HepG2 (cell line): ENCODE results near the gene ADRA2A. TPM values are rescaled to one million over a fixed set of nuclear protein-coding genes. Genes with fewer than 3 reads are reported as not detected.

Experiments used
- ATAC-seq: fragments of 200-7000 bp; cut with Tn5 transposase; 3 replicates; pipeline ENCODE4 v1.9.1; 2020; ENCODE audit warnings: mild to moderate bottlenecking, moderate library complexity
- BruUV-seq: library from RNA; stranded (reverse); fragments of 400-500 nt; replicated peaks from 2 replicates; lab custom pipeline; 2021; lab: Mats Ljungman, UMichigan
- CTCF ChIA-PET: fragments of 300-600 bp; formaldehyde crosslinking; extraction: SDS; loops from one replicate; lab custom pipeline; 2021; ENCODE audit warnings: low total read pairs, inconsistent platforms, low intra/inter-chr PET ratio; lab: Yijun Ruan, JAX
- POLR2A ChIA-PET: fragments of 350-600 bp; sonication (Branson Sonifier 250); formaldehyde crosslinking; loops from one replicate; lab custom pipeline; 2020; ENCODE audit warnings: antibody characterized with exemption, inconsistent platforms; lab: Yijun Ruan, JAX
- DNase-seq: peaks from one replicate; pipeline ENCODE4 v3.0.0-alpha.2; 2015; ENCODE audit warnings: low spot score
- FAIRE-seq: peaks from 3 replicates; lab custom pipeline; 2011; peaks lifted over from hg19 to GRCh38; lab: Jason Lieb, UNC
- H2AFZ ChIP-seq: one replicate; pipeline ENCODE4 v1.6.1; 2011; ENCODE audit warnings: low read length, inconsistent platforms
- H3K27ac ChIP-seq: fragments of 300-600 bp; 3 replicates; pipeline ENCODE4 v1.8.0; 2011; ENCODE audit warnings: mixed run types, mild to moderate bottlenecking, mixed read lengths, low read length, inconsistent platforms; ENCODE audit not compliant: insufficient read depth; ENCODE audit errors: extremely low read length
- H3K27me3 ChIP-seq, 2 experiments: fragments of 200-600 bp in 1 of 2; 2 replicates in 1 of 2; 3 replicates in 1 of 2; pipeline versions ENCODE4 v1.6.0 to v1.8.0; 2011; ENCODE audit warnings: low read length in 2 of 2, mild to moderate bottlenecking in 2 of 2, moderate library complexity in 2 of 2, inconsistent platforms in 1 of 2; ENCODE audit not compliant: insufficient read depth in 2 of 2, control insufficient read depth in 1 of 2
- H3K36me3 ChIP-seq, 2 experiments: fragments of 200-600 bp in 1 of 2; replicated peaks in 1 of 2; 2 replicates in 1 of 2; 3 replicates in 1 of 2; pipeline versions ENCODE4 v1.5.1 to v1.8.0; 2011; ENCODE audit warnings: low read length in 2 of 2, inconsistent platforms in 1 of 2; ENCODE audit not compliant: insufficient read depth in 2 of 2, control insufficient read depth in 1 of 2
- H3K4me1 ChIP-seq: 2 replicates; pipeline ENCODE4 v1.5.1; 2012; ENCODE audit warnings: low read length, inconsistent platforms; ENCODE audit not compliant: insufficient read depth
- H3K4me2 ChIP-seq: 2 replicates; pipeline ENCODE4 v1.6.0; 2011; ENCODE audit warnings: low read depth, low read length, inconsistent platforms
- H3K4me3 ChIP-seq, 3 experiments: fragments of 200-600 bp in 1 of 3; sonication (generic), shearing (Covaris generic) in 1 of 3; replicated peaks in 1 of 3; 2 replicates each; pipeline ENCODE4 v1.5.1; 2011 to 2016; ENCODE audit warnings: low read length in 3 of 3, inconsistent platforms in 2 of 3, low read depth in 2 of 3, mild to moderate bottlenecking in 2 of 3, control low read depth in 1 of 3, mixed read lengths in 1 of 3; ENCODE audit not compliant: insufficient read depth in 1 of 3
- H3K79me2 ChIP-seq: one replicate; pipeline ENCODE4 v1.6.1; 2011; ENCODE audit warnings: low read length, inconsistent platforms; ENCODE audit not compliant: insufficient read depth
- H3K9ac ChIP-seq: 2 replicates; pipeline ENCODE4 v1.6.0; 2011; ENCODE audit warnings: mild to moderate bottlenecking, low read depth, low read length, inconsistent platforms; ENCODE audit not compliant: insufficient read depth
- H3K9me3 ChIP-seq: 2 replicates; pipeline ENCODE4 v1.5.1; 2012; ENCODE audit warnings: mild to moderate bottlenecking, low read length
- H4K20me1 ChIP-seq: 2 replicates; pipeline ENCODE4 v1.6.0; 2011; ENCODE audit warnings: inconsistent platforms, mild to moderate bottlenecking, low read length, moderate library complexity; ENCODE audit not compliant: insufficient read depth
- BHLHE40 ChIP-seq: IDR thresholded peaks from 2 replicates; pipeline ENCODE4 v1.6.1; 2011; ENCODE audit warnings: low read length, improper control_type of control experiment
- DR1 ChIP-seq: sonication (generic); formaldehyde crosslinking; IDR thresholded peaks from 2 replicates; pipeline ENCODE4 v1.8.0; 2021; ENCODE audit warnings: mild to moderate bottlenecking, missing genetic modification reagents, inconsistent platforms
- FOXA1 ChIP-seq, 2 experiments: fragments of 450-650 bp in 1 of 2; sonication (generic) in 1 of 2; formaldehyde crosslinking in 1 of 2; IDR thresholded peaks; 2 replicates each; pipeline versions ENCODE4 v1.4.0 to v1.6.1; 2016 to 2020; ENCODE audit warnings: missing genetic modification reagents in 1 of 2
- MED13 ChIP-seq: sonication (generic); formaldehyde crosslinking; IDR thresholded peaks from 2 replicates; pipeline ENCODE4 v1.5.0; 2020; ENCODE audit warnings: missing genetic modification reagents
- MTF1 ChIP-seq: sonication (generic); formaldehyde crosslinking; IDR thresholded peaks from 2 replicates; pipeline ENCODE4 v1.5.0; 2020; ENCODE audit warnings: missing genetic modification reagents
- NFE2 ChIP-seq: sonication (generic); formaldehyde crosslinking; IDR thresholded peaks from 2 replicates; pipeline ENCODE4 v1.4.0; 2020; ENCODE audit warnings: missing genetic modification reagents
- POLR2AphosphoS2 ChIP-seq: IDR thresholded peaks from 2 replicates; pipeline ENCODE4 v1.6.1; 2011; ENCODE audit warnings: low read depth, low read length, improper control_type of control experiment
- SALL1 ChIP-seq: sonication (generic); formaldehyde crosslinking; IDR thresholded peaks from 2 replicates; pipeline ENCODE4 v1.8.0; 2022; ENCODE audit warnings: mild to moderate bottlenecking, missing genetic modification reagents
- SIX4 ChIP-seq: sonication (generic); formaldehyde crosslinking; IDR thresholded peaks from 2 replicates; pipeline ENCODE4 v1.4.0; 2020; ENCODE audit warnings: missing genetic modification reagents
- TP53 ChIP-seq: sonication (generic); formaldehyde crosslinking; conservative IDR thresholded peaks from 2 replicates; pipeline ENCODE4 v1.4.0; 2020; ENCODE audit warnings: missing genetic modification reagents
- ZFP82 ChIP-seq: sonication (generic); formaldehyde crosslinking; IDR thresholded peaks from 2 replicates; pipeline ENCODE4 v1.5.1; 2020; ENCODE audit warnings: mild to moderate bottlenecking, missing genetic modification reagents, borderline replicate concordance
- ZNF263 ChIP-seq: sonication (generic); formaldehyde crosslinking; IDR thresholded peaks from 2 replicates; pipeline ENCODE4 v1.4.0; 2020; ENCODE audit warnings: missing genetic modification reagents
- ZNF775 ChIP-seq: sonication (generic); formaldehyde crosslinking; IDR thresholded peaks from 2 replicates; pipeline ENCODE4 v1.4.0; 2020; ENCODE audit warnings: missing genetic modification reagents, mild to moderate bottlenecking, moderate library complexity, borderline replicate concordance
- ZNF878 ChIP-seq: sonication (generic); formaldehyde crosslinking; IDR thresholded peaks from 2 replicates; pipeline ENCODE4 v1.8.1; 2023; ENCODE audit warnings: mild to moderate bottlenecking, missing genetic modification reagents, moderate library complexity
- ZSCAN20 ChIP-seq: sonication (generic); formaldehyde crosslinking; IDR thresholded peaks from 2 replicates; pipeline ENCODE4 v1.4.0; 2020; ENCODE audit warnings: missing genetic modification reagents, mild to moderate bottlenecking, borderline replicate concordance
- ZSCAN29 ChIP-seq: sonication (generic); formaldehyde crosslinking; conservative IDR thresholded peaks from 2 replicates; pipeline ENCODE4 v1.4.0; 2020; ENCODE audit warnings: mild to moderate bottlenecking, missing genetic modification reagents
- WGBS: methylation state at CpG from one replicate; pipeline ENCODE4 v1.1.6; 2017; ENCODE audit warnings: low lambda C conversion rate; 5-methylcytosine and 5-hydroxymethylcytosine counted together
- in situ Hi-C: cut with HindIII; loops from 2 replicates; pipeline ENCODE4 v1.10.0; 2017; ENCODE audit warnings: low pct_unique_long_range_greater_than_20kb; ENCODE audit not compliant: extremely low pct_ligation_motif_present
- intact Hi-C: fragments of 100-400 bp; cut with micrococcal nuclease; formaldehyde crosslinking; loops from one replicate; pipeline ENCODE4 v1.10.0; 2022; ENCODE audit not compliant: unreplicated experiment
- polyA plus RNA-seq, 8 experiments: library from polyadenylated mRNA; depleted of rRNA in 3 of 8; stranded (reverse) in 7 of 8; unstranded in 1 of 8; fragments of >200 nt; fragmentation: Illumina TruSeq in 4 of 8; extraction: Trizol in 4 of 8; gene quantifications; 2 replicates each; pipeline versions ENCODE4 v1.2.1 to v1.2.3, GENCODE V29; 2011 to 2016; ENCODE audit warnings: low read depth in 4 of 8, missing spikeins in 1 of 8, mixed read lengths in 1 of 8; ENCODE audit not compliant: insufficient read depth in 1 of 8
- total RNA-seq, 5 experiments: library from RNA; depleted of rRNA; stranded (reverse); fragments of >200 nt; fragmentation: Illumina TruSeq; extraction: Trizol; gene quantifications; 2 replicates each; pipeline ENCODE4 v1.2.3, GENCODE V29; 2016; ENCODE audit warnings: low read depth in 1 of 5
- TF ChIP-seq, protein P1 (sequence below): IDR thresholded peaks from 2 replicates; pipeline ENCODE4 v1.6.1; 2016; ENCODE audit warnings: low read depth, borderline replicate concordance
- TF ChIP-seq, protein P2 (sequence below): sonication (generic); formaldehyde crosslinking; IDR thresholded peaks from 2 replicates; pipeline ENCODE4 v1.4.0; 2020; ENCODE audit warnings: missing genetic modification reagents
- TF ChIP-seq, protein P3 (sequence below): sonication (generic); formaldehyde crosslinking; IDR thresholded peaks from 2 replicates; pipeline ENCODE4 v1.4.0; 2020; ENCODE audit warnings: mild to moderate bottlenecking, missing genetic modification reagents

Gene ADRA2A
- total and polyA plus RNA-seq, 2 of the 13 experiments (the other 11 are each of a cell fraction or from before 2014, with no cell fraction given): 0.01 TPM; not detected in 1

DNA sequence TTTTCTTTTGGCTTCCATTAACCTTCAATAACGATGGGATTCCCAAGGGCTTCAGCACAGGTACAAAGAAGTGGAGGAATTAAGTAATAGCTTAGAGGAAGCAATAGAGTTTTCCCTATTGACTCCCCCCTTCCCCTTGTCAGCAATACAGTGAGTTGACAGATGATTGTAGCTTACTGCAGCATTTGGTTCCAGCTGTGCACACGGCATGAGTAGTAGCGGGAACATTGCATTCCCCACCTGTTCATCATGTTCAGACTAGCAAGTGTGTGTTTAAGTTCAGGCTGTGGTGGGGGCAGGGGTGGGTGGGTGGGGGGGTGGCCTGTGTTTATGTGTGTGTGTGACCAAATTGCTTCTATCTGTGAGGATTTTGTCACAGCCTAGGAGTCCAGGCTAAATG lies 4.6 kb upstream of the ADRA2A start:
- Histone ChIP-seq H3K9me3 (no peaks in the 10 kb centered on the region), H4K20me1 (no peaks in the 10 kb centered on the region), H3K36me3 (no peaks in the 10 kb centered on the region), H3K27me3 (peaks cover 6 to 34% of the 10 kb centered on the region in 2 experiments), H3K9ac (no peak overlapping the region), H3K4me2 (no peak overlapping the region), H3K79me2 (no peaks in the 10 kb centered on the region), H3K4me1 (no peaks in the 10 kb centered on the region), H3K27ac (no peak overlapping the region), H2AFZ (no peak overlapping the region), H3K4me3 (no peak overlapping the region)
- ChIA-PET CTCF (no interaction called here), POLR2A (no interaction called here)
- intact Hi-C loops: no loop called here
- in situ Hi-C loops: no loop called here
- BruUV-seq: no TSS peak
- ATAC-seq: no peak
- no peak for DNase-seq
- no peak for TF ChIP-seq MED13
- no peak for TF ChIP-seq BHLHE40
- TF ChIP-seq ZNF263: no peak
- TF ChIP-seq DR1 (CRISPR knock-in tag): no peak
- TF ChIP-seq ZSCAN29 (CRISPR knock-in tag): no peak
- no peak for TF ChIP-seq TP53 (CRISPR knock-in tag)
- no peak for TF ChIP-seq ZNF775
- no peak for TF ChIP-seq POLR2AphosphoS2
- TF ChIP-seq MTF1 (CRISPR knock-in tag): no peak
- TF ChIP-seq, protein P1, sequence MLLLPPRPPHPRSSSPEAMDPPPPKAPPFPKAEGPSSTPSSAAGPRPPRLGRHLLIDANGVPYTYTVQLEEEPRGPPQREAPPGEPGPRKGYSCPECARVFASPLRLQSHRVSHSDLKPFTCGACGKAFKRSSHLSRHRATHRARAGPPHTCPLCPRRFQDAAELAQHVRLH (CRISPR knock-in tag): no peak
- no peak for TF ChIP-seq NFE2 (CRISPR knock-in tag)
- TF ChIP-seq SIX4 (CRISPR knock-in tag): no peak
- TF ChIP-seq, protein P2, sequence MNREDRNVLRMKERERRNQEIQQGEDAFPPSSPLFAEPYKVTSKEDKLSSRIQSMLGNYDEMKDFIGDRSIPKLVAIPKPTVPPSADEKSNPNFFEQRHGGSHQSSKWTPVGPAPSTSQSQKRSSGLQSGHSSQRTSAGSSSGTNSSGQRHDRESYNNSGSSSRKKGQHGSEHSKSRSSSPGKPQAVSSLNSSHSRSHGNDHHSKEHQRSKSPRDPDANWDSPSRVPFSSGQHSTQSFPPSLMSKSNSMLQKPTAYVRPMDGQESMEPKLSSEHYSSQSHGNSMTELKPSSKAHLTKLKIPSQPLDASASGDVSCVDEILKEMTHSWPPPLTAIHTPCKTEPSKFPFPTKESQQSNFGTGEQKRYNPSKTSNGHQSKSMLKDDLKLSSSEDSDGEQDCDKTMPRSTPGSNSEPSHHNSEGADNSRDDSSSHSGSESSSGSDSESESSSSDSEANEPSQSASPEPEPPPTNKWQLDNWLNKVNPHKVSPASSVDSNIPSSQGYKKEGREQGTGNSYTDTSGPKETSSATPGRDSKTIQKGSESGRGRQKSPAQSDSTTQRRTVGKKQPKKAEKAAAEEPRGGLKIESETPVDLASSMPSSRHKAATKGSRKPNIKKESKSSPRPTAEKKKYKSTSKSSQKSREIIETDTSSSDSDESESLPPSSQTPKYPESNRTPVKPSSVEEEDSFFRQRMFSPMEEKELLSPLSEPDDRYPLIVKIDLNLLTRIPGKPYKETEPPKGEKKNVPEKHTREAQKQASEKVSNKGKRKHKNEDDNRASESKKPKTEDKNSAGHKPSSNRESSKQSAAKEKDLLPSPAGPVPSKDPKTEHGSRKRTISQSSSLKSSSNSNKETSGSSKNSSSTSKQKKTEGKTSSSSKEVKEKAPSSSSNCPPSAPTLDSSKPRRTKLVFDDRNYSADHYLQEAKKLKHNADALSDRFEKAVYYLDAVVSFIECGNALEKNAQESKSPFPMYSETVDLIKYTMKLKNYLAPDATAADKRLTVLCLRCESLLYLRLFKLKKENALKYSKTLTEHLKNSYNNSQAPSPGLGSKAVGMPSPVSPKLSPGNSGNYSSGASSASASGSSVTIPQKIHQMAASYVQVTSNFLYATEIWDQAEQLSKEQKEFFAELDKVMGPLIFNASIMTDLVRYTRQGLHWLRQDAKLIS (CRISPR knock-in tag): no peak
- no peak for TF ChIP-seq ZFP82 (CRISPR knock-in tag)
- no peak for TF ChIP-seq ZSCAN20 (CRISPR knock-in tag)
- TF ChIP-seq ZNF878 (CRISPR knock-in tag): no peak
- no peak for TF ChIP-seq SALL1 (CRISPR knock-in tag)
- no peak for TF ChIP-seq FOXA1 (IDR thresholded peaks at IDR 0.05)
- TF ChIP-seq FOXA1 (CRISPR knock-in tag; IDR thresholded peaks at IDR 0.05): no peak
- TF ChIP-seq, protein P3, sequence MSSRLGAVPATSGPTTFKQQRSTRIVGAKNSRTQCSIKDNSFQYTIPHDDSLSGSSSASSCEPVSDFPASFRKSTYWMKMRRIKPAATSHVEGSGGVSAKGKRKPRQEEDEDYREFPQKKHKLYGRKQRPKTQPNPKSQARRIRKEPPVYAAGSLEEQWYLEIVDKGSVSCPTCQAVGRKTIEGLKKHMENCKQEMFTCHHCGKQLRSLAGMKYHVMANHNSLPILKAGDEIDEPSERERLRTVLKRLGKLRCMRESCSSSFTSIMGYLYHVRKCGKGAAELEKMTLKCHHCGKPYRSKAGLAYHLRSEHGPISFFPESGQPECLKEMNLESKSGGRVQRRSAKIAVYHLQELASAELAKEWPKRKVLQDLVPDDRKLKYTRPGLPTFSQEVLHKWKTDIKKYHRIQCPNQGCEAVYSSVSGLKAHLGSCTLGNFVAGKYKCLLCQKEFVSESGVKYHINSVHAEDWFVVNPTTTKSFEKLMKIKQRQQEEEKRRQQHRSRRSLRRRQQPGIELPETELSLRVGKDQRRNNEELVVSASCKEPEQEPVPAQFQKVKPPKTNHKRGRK (CRISPR knock-in tag): no peak
- 10% methylated on average over 3 of the region's 3 CpGs for WGBS
- no peak for FAIRE-seq
